ENCODE results near the gene RELT. TPM values are rescaled to one million over a fixed set of nuclear protein-coding genes. Genes with fewer than 3 reads are reported as not detected.
A peak's percentile ranks its signal among the peaks of the same experiment; 100 is the strongest.

Gene RELT, protein sequence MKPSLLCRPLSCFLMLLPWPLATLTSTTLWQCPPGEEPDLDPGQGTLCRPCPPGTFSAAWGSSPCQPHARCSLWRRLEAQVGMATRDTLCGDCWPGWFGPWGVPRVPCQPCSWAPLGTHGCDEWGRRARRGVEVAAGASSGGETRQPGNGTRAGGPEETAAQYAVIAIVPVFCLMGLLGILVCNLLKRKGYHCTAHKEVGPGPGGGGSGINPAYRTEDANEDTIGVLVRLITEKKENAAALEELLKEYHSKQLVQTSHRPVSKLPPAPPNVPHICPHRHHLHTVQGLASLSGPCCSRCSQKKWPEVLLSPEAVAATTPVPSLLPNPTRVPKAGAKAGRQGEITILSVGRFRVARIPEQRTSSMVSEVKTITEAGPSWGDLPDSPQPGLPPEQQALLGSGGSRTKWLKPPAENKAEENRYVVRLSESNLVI
- 10 to 100 TPM; 26.6 to 29.6 TPM for total RNA-seq

DNA sequence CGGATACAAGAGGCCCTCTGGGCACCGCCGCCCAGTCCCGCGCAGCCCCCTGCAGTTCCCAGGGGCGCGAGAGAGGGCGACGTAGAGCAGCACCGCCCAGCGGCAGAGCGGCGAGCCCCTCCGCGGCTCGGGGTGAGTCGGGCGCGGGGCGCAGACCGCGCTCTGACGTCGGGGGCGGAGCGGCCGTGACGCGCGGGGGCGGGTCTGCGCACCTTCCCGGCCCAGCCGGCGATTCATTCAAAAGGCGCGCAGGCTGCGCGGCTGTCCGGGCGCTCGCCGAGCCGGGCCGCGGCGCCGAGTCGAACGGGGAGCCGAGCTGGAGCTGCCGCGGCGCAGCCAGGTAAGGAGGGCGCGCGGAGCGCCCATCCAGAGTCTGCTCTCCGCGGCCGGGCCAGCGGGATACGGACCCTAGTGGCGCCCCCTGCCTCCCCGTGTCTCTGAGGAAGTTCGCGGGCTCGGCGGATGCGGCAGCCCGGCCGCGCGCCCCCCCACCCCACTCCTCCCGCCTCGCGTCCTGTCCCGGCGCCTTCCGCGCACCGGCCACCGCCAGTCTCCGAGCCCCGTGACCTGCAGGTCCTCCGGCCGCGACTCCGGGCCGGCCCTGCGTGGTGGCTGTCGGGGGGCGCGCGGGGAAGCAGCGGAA lies at the start of gene RELT:
RELT (plus strand) TSS at position 240 of the 643 bp plus-strand sequence. CDS start 12,738 bp downstream, outside the sequence.
- Mint-ChIP-seq H3K27ac (peak within 1 kb of the TSS; percentile 98), H3K4me3 (peak within 1 kb of the TSS; percentile 100), H3K4me1 (ENCODE audit: low read depth) (peaks cover 41% of the 10 kb centered on the region), H3K27me3 (no peaks in the 10 kb centered on the region), H3K36me3 (ENCODE audit: low read depth) (peaks cover 13% of the 10 kb centered on the region), H3K9me3 (no peaks in the 10 kb centered on the region)
- TF ChIP-seq, protein P1, sequence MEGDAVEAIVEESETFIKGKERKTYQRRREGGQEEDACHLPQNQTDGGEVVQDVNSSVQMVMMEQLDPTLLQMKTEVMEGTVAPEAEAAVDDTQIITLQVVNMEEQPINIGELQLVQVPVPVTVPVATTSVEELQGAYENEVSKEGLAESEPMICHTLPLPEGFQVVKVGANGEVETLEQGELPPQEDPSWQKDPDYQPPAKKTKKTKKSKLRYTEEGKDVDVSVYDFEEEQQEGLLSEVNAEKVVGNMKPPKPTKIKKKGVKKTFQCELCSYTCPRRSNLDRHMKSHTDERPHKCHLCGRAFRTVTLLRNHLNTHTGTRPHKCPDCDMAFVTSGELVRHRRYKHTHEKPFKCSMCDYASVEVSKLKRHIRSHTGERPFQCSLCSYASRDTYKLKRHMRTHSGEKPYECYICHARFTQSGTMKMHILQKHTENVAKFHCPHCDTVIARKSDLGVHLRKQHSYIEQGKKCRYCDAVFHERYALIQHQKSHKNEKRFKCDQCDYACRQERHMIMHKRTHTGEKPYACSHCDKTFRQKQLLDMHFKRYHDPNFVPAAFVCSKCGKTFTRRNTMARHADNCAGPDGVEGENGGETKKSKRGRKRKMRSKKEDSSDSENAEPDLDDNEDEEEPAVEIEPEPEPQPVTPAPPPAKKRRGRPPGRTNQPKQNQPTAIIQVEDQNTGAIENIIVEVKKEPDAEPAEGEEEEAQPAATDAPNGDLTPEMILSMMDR (IDR thresholded peaks at IDR 0.05) = peak; percentile 99
- CTCF ChIA-PET = interaction anchor here (1.2 to 1.3 kb wide), 2 partner anchors 70 to 222 kb away, joined by 3 read pairs; no protein-coding TSS in a partner anchor
- ATAC-seq = peak; percentile 96
- intact Hi-C loops (cut with micrococcal nuclease) = no loop called here
- DNase-seq = peak; percentile 92
- POLR2A ChIA-PET = interaction anchor here (1.2 to 1.9 kb wide), 2 partner anchors 11 to 17 kb away, joined by 6 to 7 read pairs; no protein-coding TSS in a partner anchor

DNA sequence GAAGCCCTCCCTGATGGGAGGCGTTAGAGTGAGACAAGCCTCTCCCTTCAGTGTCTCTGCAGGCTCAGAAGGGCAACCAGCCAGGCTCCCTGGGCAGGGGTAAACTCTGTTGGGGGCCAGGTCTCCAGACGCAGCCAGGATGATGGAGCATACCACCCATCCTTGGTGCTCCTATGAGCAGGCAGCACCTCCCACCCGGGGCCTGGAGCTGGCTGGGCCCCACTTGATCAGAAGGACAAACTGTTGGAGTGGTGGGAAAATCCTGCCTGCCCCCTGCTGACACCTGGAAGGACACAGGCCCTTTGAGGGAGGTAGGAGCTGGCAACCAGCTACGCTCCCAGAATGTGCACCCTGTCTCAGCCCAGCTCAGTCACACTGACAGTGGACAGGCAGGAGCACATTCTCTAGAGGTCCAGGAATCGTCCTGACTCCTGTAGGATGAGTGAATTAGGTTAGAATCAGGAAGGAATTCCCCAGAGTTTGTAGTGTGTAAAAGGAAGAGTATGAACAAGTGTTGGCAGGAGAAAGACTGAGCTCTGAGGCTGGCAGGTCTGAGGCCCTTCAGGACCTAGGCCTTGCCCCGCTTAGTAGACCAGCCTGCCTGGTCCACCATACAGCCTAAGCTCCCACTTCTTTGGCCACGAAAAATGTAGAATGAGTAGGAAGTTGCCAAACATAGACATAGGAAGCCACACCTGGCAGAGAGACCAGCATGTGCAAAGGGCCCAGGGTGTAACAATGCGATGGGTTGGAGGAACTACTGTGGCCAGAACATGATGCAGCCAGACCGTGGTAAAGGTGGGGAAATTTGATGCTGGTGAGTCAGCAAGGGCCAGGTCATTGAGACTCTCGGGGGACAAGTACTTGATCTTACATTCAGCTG lies 49.0 kb upstream of the RELT start:
- ChIA-PET CTCF (interaction anchor here (0.9 to 3.3 kb wide), 5 partner anchors 9 to 299 kb away, joined by 4 to 24 read pairs (median 7); partner anchors contain the start of gene ARHGEF17), POLR2A (interaction anchor here (0.6 kb wide), 1 partner anchor 939 kb away, joined by 3 read pairs; no protein-coding TSS in a partner anchor)
- no peak overlapping the region for H3K27ac Mint-ChIP-seq
- no peaks in the 10 kb centered on the region for H3K9me3 Mint-ChIP-seq
- H3K4me3 Mint-ChIP-seq = no peak overlapping the region
- peaks cover 8% of the 10 kb centered on the region for H3K4me1 Mint-ChIP-seq (ENCODE audit: low read depth)
- ATAC-seq (peak; percentile 79), DNase-seq (peak; percentile 50)
- intact Hi-C loops (cut with micrococcal nuclease) = no loop called here
- H3K27me3 Mint-ChIP-seq = no peaks in the 10 kb centered on the region
- TF ChIP-seq, protein P1 (IDR thresholded peaks at IDR 0.05) = no peak
- no peaks in the 10 kb centered on the region for H3K36me3 Mint-ChIP-seq (ENCODE audit: low read depth)

DNA sequence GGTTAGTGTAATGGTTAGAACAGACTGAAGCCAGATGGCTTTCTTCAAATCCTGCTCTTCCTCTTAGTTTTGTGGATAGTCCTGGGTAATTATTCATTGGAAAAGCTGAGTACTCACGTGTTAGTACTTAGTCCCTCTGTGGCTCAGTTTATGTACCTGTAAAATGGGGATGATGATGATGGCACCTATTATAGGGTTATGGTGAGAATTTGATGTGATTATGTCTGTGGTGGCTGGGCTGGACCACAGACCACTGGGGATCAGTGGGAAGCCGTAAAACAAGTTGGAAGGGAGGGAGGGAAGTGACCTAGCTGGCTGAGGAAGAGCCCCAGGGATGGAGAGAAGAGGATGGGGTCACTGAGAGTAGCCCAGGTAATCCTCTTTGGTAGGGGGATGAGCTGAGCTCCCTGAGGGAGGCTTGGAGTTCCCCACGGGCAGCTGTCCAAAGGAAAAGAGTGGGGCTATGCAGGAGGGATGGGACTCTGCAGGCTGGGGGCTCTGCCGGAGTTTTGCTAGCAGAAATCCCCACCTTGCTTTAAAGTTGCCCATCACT lies 48.3 kb upstream of the RELT start:
- ATAC-seq = no peak
- Mint-ChIP-seq H3K9me3 (no peaks in the 10 kb centered on the region), H3K36me3 (ENCODE audit: low read depth) (no peaks in the 10 kb centered on the region), H3K4me3 (no peak overlapping the region), H3K27ac (no peak overlapping the region), H3K27me3 (no peaks in the 10 kb centered on the region), H3K4me1 (ENCODE audit: low read depth) (peaks cover 8% of the 10 kb centered on the region)
- POLR2A ChIA-PET = no interaction called here
- CTCF ChIA-PET = interaction anchor here (0.9 to 3.3 kb wide), 6 partner anchors 8 to 298 kb away, joined by 3 to 24 read pairs (median 6); partner anchors contain the start of gene ARHGEF17
- intact Hi-C loops (cut with micrococcal nuclease) = no loop called here
- DNase-seq = no peak
- TF ChIP-seq, protein P1 (IDR thresholded peaks at IDR 0.05) = no peak

DNA sequence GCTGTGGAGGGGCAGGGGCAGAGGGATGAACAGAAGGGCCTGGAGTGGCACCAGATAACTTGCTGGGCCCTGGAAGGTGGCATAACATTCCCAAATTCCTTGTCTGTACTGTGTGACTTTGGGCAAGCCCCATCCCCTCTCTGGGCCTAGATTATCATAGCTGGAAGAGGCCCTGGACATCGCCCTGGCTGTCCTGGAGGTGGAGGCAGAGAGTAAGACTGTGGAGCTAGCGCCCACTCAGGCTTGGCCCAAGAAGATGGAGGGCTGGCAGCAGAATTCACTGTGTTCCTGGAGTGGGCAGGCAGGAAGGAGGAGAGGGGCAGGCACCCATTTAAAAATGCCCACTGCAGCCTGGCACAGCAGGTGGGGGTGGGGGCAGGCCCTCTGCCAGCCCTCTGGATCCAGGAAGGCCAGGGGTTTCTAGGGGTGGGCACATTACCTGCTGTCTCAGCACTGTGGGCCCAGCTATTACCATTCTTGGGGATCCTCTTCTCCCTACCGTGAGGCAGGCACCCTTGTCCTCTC lies 45.6 kb upstream of the RELT start:
- TF ChIP-seq, protein P1 (IDR thresholded peaks at IDR 0.05) = no peak
- ATAC-seq (no peak), DNase-seq (no peak)
- Mint-ChIP-seq H3K9me3 (no peaks in the 10 kb centered on the region), H3K36me3 (ENCODE audit: low read depth) (no peaks in the 10 kb centered on the region), H3K27me3 (no peaks in the 10 kb centered on the region), H3K4me3 (no peak overlapping the region), H3K4me1 (ENCODE audit: low read depth) (peaks cover 8% of the 10 kb centered on the region), H3K27ac (no peak overlapping the region)
- intact Hi-C loops (cut with micrococcal nuclease) = no loop called here
- POLR2A ChIA-PET = interaction anchor here (1.5 kb wide), 1 partner anchor 22 kb away, joined by 3 read pairs; no protein-coding TSS in a partner anchor
- CTCF ChIA-PET = interaction anchor here (0.8 to 2.0 kb wide), 2 partner anchors 22 to 24 kb away, joined by 3 to 9 read pairs; no protein-coding TSS in a partner anchor

Data from activated CD8-positive, alpha-beta T cell treated with anti-CD3 and anti-CD28 coated beads for 36 hours (primary cell).